GM23248 (cell line): ENCODE data around the gene OR6B3.

Experiments
- EZH2 ChIP-seq: fragments of 200-600 bp; sonication (generic); IDR thresholded peaks from 2 replicates; pipeline ENCODE4 v1.6.1; 2018; ENCODE audit warnings: antibody characterized with exemption, mild to moderate bottlenecking; ENCODE audit not compliant: insufficient read depth, poor library complexity, severe bottlenecking
- EZH2phosphoT487 ChIP-seq: fragments of 200-600 bp; sonication (generic); IDR thresholded peaks from 2 replicates; pipeline ENCODE4 v1.6.1; 2018; ENCODE audit warnings: antibody characterized with exemption, moderate library complexity, mild to moderate bottlenecking, low read depth; ENCODE audit not compliant: insufficient read depth

GRCh38 chr2:240000671-240001070, 52.6 kb downstream of the OR6B3 start:
- no peak for TF ChIP-seq EZH2
- TF ChIP-seq EZH2phosphoT487, result no peak
